Erythroblast (primary cell): ENCODE data around the gene SYTL2.

ENCODE experiments used
- GATA1 ChIP-seq: IDR thresholded peaks from 2 replicates; pipeline ENCODE4 v1.6.1; 2011; ENCODE audit warnings: low read depth, mild to moderate bottlenecking, control low read depth, low read length, moderate library complexity
- POLR2A ChIP-seq: IDR thresholded peaks from 2 replicates; pipeline ENCODE4 v1.6.1; 2011; ENCODE audit warnings: mild to moderate bottlenecking, low read length

GRCh38 chr11:85815186-85815931 is 4.4 kb upstream of the SYTL2 start:
- no peak for TF ChIP-seq POLR2A
- TF ChIP-seq GATA1: no peak
